HL-60 (cell line): ENCODE results near the gene NRXN3.

Experiments
- DNase-seq, 2 experiments: peaks; one replicate each; pipeline ENCODE4 v3.0.0-alpha.2; 2010 to 2020; ENCODE audit warnings: low read depth in 1 of 2, low spot score in 1 of 2
- H3K27ac ChIP-seq: fragments of 250-450 bp; sonication (Bioruptor Pico); replicated peaks from 2 replicates; pipeline ENCODE4 v1.5.1; 2020; ENCODE audit warnings: mild to moderate bottlenecking, moderate library complexity
- H3K27me3 ChIP-seq: fragments of 250-450 bp; sonication (Bioruptor Pico); 2 replicates; pipeline ENCODE4 v1.5.1; 2021; ENCODE audit warnings: mild to moderate bottlenecking, moderate library complexity; ENCODE audit not compliant: insufficient read depth, poor library complexity, severe bottlenecking
- H3K4me3 ChIP-seq: replicated peaks from 2 replicates; pipeline ENCODE4 v1.5.1; 2011; ENCODE audit warnings: mild to moderate bottlenecking, control low read depth, low read length; ENCODE audit not compliant: insufficient read depth
- GABPA ChIP-seq: IDR thresholded peaks from 2 replicates; pipeline ENCODE4 v1.6.1; 2012; ENCODE audit warnings: low read depth
- POLR2AphosphoS5 ChIP-seq: IDR thresholded peaks from 2 replicates; pipeline ENCODE4 v1.6.1; 2012; ENCODE audit warnings: low read depth
- SPI1 ChIP-seq: IDR thresholded peaks from 2 replicates; pipeline ENCODE4 v1.6.1; 2012; ENCODE audit warnings: low read depth, mild to moderate bottlenecking, borderline replicate concordance
- TF ChIP-seq, protein P1 (sequence below): IDR thresholded peaks from 2 replicates; pipeline ENCODE4 v1.6.1; 2012; ENCODE audit warnings: low read depth; ENCODE audit not compliant: insufficient replicate concordance
- TF ChIP-seq, protein P2 (sequence below): IDR thresholded peaks from one replicate; pipeline ENCODE4 v1.5.1; 2011; ENCODE audit warnings: low read length, control low read depth, inconsistent platforms; ENCODE audit not compliant: insufficient read depth

The NRXN3 gene

DNA sequence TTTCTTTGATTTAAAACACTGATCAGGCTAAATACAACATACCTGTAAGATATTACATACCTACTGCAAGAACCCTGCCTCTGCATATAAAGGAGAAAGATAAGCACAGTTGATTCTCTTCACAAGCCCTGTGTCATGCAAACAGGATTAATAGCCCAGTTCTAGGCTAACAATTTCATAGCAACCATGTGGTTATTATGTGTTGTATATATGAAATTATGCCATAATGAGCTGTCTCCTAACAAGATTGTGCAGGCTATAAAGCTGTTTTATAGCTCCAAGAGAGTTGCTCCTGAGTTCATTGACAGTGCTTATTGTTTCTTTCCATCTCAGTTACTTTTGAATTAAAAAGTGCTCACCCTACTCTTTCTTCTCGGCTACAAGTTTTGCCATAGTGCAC is 1431.9 kb downstream of the NRXN3 start:
- Histone ChIP-seq H3K27ac (no peak overlapping the region), H3K27me3 (no peaks in the 10 kb centered on the region), H3K4me3 (no peak overlapping the region)
- DNase-seq: no peak
- no peak for TF ChIP-seq POLR2AphosphoS5
- TF ChIP-seq, protein P1, sequence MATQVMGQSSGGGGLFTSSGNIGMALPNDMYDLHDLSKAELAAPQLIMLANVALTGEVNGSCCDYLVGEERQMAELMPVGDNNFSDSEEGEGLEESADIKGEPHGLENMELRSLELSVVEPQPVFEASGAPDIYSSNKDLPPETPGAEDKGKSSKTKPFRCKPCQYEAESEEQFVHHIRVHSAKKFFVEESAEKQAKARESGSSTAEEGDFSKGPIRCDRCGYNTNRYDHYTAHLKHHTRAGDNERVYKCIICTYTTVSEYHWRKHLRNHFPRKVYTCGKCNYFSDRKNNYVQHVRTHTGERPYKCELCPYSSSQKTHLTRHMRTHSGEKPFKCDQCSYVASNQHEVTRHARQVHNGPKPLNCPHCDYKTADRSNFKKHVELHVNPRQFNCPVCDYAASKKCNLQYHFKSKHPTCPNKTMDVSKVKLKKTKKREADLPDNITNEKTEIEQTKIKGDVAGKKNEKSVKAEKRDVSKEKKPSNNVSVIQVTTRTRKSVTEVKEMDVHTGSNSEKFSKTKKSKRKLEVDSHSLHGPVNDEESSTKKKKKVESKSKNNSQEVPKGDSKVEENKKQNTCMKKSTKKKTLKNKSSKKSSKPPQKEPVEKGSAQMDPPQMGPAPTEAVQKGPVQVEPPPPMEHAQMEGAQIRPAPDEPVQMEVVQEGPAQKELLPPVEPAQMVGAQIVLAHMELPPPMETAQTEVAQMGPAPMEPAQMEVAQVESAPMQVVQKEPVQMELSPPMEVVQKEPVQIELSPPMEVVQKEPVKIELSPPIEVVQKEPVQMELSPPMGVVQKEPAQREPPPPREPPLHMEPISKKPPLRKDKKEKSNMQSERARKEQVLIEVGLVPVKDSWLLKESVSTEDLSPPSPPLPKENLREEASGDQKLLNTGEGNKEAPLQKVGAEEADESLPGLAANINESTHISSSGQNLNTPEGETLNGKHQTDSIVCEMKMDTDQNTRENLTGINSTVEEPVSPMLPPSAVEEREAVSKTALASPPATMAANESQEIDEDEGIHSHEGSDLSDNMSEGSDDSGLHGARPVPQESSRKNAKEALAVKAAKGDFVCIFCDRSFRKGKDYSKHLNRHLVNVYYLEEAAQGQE: no peak
- no peak for TF ChIP-seq SPI1
- TF ChIP-seq GABPA: no peak
- TF ChIP-seq, protein P2, sequence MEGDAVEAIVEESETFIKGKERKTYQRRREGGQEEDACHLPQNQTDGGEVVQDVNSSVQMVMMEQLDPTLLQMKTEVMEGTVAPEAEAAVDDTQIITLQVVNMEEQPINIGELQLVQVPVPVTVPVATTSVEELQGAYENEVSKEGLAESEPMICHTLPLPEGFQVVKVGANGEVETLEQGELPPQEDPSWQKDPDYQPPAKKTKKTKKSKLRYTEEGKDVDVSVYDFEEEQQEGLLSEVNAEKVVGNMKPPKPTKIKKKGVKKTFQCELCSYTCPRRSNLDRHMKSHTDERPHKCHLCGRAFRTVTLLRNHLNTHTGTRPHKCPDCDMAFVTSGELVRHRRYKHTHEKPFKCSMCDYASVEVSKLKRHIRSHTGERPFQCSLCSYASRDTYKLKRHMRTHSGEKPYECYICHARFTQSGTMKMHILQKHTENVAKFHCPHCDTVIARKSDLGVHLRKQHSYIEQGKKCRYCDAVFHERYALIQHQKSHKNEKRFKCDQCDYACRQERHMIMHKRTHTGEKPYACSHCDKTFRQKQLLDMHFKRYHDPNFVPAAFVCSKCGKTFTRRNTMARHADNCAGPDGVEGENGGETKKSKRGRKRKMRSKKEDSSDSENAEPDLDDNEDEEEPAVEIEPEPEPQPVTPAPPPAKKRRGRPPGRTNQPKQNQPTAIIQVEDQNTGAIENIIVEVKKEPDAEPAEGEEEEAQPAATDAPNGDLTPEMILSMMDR: no peak

DNA sequence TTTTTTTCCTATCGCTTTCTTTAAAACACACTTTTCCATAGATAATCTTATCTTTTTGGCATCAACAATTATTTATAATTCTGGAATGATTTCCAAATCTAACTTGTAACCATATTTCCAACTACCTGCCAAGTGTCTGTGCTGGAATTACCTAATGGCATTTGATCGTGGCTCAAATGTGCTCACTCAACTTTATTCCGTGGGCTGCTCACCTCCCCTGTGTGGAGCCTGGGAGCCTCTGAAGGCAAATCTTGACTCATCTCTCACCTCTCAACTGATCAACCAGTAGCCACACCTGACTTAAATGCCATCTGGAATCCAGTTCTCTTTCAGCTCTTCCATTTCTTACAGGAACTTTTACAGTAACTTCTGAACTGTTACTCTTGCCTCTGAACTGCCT is 1432.6 kb downstream of the NRXN3 start:
- DNase-seq: no peak
- TF ChIP-seq SPI1 (no peak), GABPA (no peak), POLR2AphosphoS5 (no peak)
- TF ChIP-seq, protein P2: no peak
- TF ChIP-seq, protein P1: no peak
- H3K4me3 ChIP-seq: no peak overlapping the region

DNA sequence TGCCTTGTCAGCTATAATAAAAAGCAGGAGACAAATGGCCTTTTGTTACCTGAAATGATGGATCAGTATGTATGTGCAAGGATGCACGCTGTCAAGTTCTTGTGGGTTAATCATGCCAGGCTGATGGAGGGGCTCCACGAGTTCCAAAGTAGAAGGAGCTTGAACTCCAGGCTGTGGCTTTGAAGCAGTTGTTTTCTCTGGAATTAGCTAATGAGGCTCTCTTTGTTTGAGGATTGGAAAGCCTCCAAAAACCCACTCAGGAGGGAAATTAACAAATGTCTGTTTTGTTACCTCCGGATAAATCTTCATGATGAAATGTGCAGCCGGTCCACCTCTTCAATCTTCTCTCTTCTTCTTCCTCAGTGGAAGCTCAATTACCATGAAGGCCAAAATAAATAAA is 1435.7 kb downstream of the NRXN3 start:
- Histone ChIP-seq H3K4me3 (no peak overlapping the region), H3K27ac (no peak overlapping the region), H3K27me3 (no peaks in the 10 kb centered on the region)
- no peak for TF ChIP-seq SPI1
- TF ChIP-seq POLR2AphosphoS5: no peak
- DNase-seq: no peak

More for the DNA sequence above, 1432.6 kb downstream of the NRXN3 start:
- Histone ChIP-seq H3K27me3 (no peaks in the 10 kb centered on the region), H3K27ac (no peak overlapping the region)

DNA sequence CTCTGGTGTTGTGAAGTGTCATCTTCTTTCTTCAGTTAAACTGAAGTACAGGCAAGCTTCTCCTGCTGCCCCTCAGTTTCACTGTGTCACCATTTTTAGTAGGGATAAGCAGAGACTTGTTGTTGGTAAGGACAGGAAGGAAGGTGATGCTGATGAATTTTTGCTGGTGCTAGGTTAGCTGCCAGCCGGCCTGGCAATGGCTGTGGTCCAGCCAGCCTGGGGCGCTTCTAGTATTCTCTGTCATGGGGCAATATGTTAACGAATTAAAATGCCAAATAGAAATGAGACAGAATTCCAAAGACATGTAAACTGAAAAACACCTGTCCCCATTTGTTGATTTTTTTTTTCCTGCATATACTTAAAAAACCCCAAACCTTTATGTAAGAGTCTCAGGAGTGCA is 1438.3 kb downstream of the NRXN3 start:
- Histone ChIP-seq H3K4me3 (no peak overlapping the region), H3K27me3 (no peaks in the 10 kb centered on the region), H3K27ac (no peak overlapping the region)
- no peak for DNase-seq
- TF ChIP-seq, protein P1: no peak
- TF ChIP-seq POLR2AphosphoS5 (no peak), GABPA (no peak), SPI1 (no peak)
- TF ChIP-seq, protein P2: no peak
